ENCODE results near the gene COX5A.

Gene COX5A

GRCh38 chr15:74976159-74976558 lies 38.3 kb upstream of the COX5A start:
- TF ChIP-seq CTCF (IDR thresholded peaks at IDR 0.05; ENCODE audit: low read depth, low read length) = no peak
- in situ Hi-C loops (cut with HindIII; ENCODE audit: low sequenced_read_pairs) = no loop called here
- DNase-seq (ENCODE audit: low read depth, low spot score) = no peak
- H3K4me3 ChIP-seq (ENCODE audit: low read depth, low read length) = no peak overlapping the region

GRCh38 chr15:74967670-74968069 lies 29.8 kb upstream of the COX5A start:
- in situ Hi-C loops (cut with HindIII; ENCODE audit: low sequenced_read_pairs) = no loop called here
- no peak for TF ChIP-seq CTCF (IDR thresholded peaks at IDR 0.05; ENCODE audit: low read depth, low read length)
- no peak overlapping the region for H3K4me3 ChIP-seq (ENCODE audit: low read depth, low read length)
- no peak for DNase-seq (ENCODE audit: low read depth, low spot score)

GRCh38 chr15:74964794-74965193 lies 26.9 kb upstream of the COX5A start:
- peak; percentile 30 for DNase-seq (ENCODE audit: low read depth, low spot score)
- H3K4me3 ChIP-seq (ENCODE audit: low read depth, low read length) = no peak overlapping the region
- in situ Hi-C loops (cut with HindIII; ENCODE audit: low sequenced_read_pairs) = no loop called here

GRCh38 chr15:74963213-74963612 lies 25.3 kb upstream of the COX5A start:
- in situ Hi-C loops (cut with HindIII; ENCODE audit: low sequenced_read_pairs) = no loop called here
- no peak for DNase-seq (ENCODE audit: low read depth, low spot score)
- no peak for TF ChIP-seq CTCF (IDR thresholded peaks at IDR 0.05; ENCODE audit: low read depth, low read length)
- H3K4me3 ChIP-seq (ENCODE audit: low read depth, low read length) = no peak overlapping the region

More at GRCh38 chr15:74964794-74965193, 26.9 kb upstream of the COX5A start:
- no peak for TF ChIP-seq CTCF (IDR thresholded peaks at IDR 0.05; ENCODE audit: low read depth, low read length)

- DNase-seq (ENCODE audit: low read depth, low spot score) = no peak
- in situ Hi-C loops (cut with HindIII; ENCODE audit: low sequenced_read_pairs) = no loop called here
- TF ChIP-seq CTCF (IDR thresholded peaks at IDR 0.05; ENCODE audit: low read depth, low read length) = no peak
- no peak overlapping the region for H3K4me3 ChIP-seq (ENCODE audit: low read depth, low read length)
Observed at GRCh38 chr15:74962671-74963070, 24.8 kb upstream of the COX5A start.

GRCh38 chr15:74962219-74962618 lies 24.3 kb upstream of the COX5A start:
- no peak for DNase-seq (ENCODE audit: low read depth, low spot score)
- H3K4me3 ChIP-seq (ENCODE audit: low read depth, low read length) = no peak overlapping the region
- no peak for TF ChIP-seq CTCF (IDR thresholded peaks at IDR 0.05; ENCODE audit: low read depth, low read length)
- in situ Hi-C loops (cut with HindIII; ENCODE audit: low sequenced_read_pairs) = no loop called here

GRCh38 chr15:74961616-74962015 lies 23.7 kb upstream of the COX5A start:
- in situ Hi-C loops (cut with HindIII; ENCODE audit: low sequenced_read_pairs) = no loop called here
- no peak for DNase-seq (ENCODE audit: low read depth, low spot score)

More at GRCh38 chr15:74961616-74962015, 23.7 kb upstream of the COX5A start:
- no peak for TF ChIP-seq CTCF (IDR thresholded peaks at IDR 0.05; ENCODE audit: low read depth, low read length)
- no peak overlapping the region for H3K4me3 ChIP-seq (ENCODE audit: low read depth, low read length)

All from astrocyte of the spinal cord (primary cell).